Fibroblast of villous mesenchyme (primary cell): Measurements from ENCODE around the gene RHOH. TPM values are rescaled to one million over a fixed set of nuclear protein-coding genes. Genes with fewer than 3 reads are reported as not detected.
A peak's percentile ranks its signal among the peaks of the same experiment; 100 is the strongest.

Source experiments
- DNase-seq: peaks from one replicate; pipeline ENCODE4 v3.0.0-alpha.2; 2010; ENCODE audit warnings: low read depth
- H3K4me3 ChIP-seq: 2 replicates; pipeline ENCODE4 v1.5.1; 2011; ENCODE audit warnings: low read depth, mild to moderate bottlenecking, low read length
- total RNA-seq: library from RNA; depleted of rRNA; stranded (reverse); fragments of >200 nt; gene quantifications from 2 replicates; pipeline ENCODE4 v1.2.3, GENCODE V29; 2012
- TF ChIP-seq, protein P1 (sequence below): IDR thresholded peaks from 2 replicates; pipeline ENCODE4 v1.5.1; 2012; ENCODE audit warnings: low read depth, mild to moderate bottlenecking, low read length; ENCODE audit not compliant: insufficient read depth

The RHOH gene
- total RNA-seq, 1 donor = not detected

DNA sequence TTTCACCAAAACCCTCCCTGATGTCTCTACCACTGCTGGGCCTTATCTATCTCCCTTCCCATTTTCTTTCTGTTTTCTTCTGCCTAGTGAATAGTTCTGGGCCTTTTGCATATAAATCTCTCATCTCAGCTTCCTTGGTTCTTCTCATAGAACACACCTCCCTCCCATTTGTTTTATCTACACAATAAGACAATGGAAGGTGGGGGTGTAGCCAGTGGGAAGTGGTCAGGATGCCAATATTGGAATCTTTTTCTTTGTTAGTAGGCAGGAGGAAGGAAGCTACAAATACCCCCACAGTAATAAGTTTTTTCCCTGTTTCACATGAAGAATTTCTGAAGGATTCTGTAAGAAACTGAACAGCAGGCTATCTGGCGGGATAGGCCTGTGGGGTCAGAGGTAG lies 30.9 kb upstream of the RHOH start:
- no peak overlapping the region for H3K4me3 ChIP-seq
- DNase-seq = no peak
- TF ChIP-seq, protein P1, sequence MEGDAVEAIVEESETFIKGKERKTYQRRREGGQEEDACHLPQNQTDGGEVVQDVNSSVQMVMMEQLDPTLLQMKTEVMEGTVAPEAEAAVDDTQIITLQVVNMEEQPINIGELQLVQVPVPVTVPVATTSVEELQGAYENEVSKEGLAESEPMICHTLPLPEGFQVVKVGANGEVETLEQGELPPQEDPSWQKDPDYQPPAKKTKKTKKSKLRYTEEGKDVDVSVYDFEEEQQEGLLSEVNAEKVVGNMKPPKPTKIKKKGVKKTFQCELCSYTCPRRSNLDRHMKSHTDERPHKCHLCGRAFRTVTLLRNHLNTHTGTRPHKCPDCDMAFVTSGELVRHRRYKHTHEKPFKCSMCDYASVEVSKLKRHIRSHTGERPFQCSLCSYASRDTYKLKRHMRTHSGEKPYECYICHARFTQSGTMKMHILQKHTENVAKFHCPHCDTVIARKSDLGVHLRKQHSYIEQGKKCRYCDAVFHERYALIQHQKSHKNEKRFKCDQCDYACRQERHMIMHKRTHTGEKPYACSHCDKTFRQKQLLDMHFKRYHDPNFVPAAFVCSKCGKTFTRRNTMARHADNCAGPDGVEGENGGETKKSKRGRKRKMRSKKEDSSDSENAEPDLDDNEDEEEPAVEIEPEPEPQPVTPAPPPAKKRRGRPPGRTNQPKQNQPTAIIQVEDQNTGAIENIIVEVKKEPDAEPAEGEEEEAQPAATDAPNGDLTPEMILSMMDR = no peak

DNA sequence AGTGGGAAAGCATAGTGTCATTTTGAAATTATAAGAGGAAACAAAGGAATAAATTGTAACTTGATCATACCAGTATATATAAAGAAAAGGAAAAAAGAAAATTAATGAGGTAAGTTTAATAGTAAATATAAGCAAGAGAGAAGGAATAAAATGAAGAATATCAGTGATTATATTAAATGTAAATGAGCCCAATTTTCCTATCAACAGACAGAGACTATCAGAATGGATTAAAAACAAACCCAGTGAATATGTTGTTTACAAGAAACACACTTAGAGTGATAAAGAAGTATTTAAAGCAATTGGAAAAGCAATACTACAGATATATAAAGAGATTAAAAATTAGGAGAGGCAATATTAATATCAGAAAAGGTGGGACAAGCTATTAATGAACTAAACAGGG lies 28.8 kb upstream of the RHOH start:
- TF ChIP-seq, protein P1 = no peak
- no peak for DNase-seq
- H3K4me3 ChIP-seq = no peak overlapping the region

DNA sequence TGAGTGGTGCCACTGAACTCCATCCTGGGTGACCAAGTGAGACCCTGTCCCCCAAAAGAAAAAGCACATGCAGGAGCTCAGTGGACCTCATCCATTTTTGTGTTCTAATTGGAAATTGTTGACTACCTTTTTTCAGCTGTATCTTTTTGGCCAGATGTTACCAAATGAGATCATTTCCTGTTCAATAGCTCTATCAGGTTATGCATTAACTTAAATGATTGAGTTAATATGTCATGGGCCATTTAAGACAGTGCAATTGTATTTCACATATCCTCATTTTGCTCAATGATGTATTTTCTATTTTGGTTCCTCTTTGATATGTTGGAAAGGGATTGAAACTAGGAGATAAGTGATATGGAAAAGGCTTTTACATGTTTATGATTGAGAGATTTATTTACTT lies 26.2 kb upstream of the RHOH start:
- no peak for DNase-seq
- TF ChIP-seq, protein P1 = no peak
- H3K4me3 ChIP-seq = no peak overlapping the region

DNA sequence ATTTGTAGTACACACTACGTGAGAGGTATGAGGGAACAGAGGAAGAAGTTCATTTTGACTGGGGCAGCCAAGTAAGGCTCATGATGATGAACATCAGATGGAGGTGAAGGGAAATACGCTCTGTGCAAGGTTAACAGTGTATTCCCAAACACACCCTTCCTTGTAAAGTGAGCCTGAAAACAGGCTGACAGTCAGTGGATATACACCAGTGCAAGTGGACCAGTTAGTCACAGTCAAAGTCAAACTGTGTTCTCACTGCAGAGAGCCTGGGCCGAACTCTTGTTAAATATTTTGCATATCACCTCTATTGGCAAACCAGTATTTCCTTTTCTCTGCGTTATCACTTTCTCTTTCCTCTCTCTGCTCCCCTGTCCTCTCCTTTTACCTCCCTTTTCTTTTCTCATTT lies 23.4 kb upstream of the RHOH start:
- peak; percentile 10 for DNase-seq
- TF ChIP-seq, protein P1 = no peak
- H3K4me3 ChIP-seq = no peak overlapping the region

DNA sequence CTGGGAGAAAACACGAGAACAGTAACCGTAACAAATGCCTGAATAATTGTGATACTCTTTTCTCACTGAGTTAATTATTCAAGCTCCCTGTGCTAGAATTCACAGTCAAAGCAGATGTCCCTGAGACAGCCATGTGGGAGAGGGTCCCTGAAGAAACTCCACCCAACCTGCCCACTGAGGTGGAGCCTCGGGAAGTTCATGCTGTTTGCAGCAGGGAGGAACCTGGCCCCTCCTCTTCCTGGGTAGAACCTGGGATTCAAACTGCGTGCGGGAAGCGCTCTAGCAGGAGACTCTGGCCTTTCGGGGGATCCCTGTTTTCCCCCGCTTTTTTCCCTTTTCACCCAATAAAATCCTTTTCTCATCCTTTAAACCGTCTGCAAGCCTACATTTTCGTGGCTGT lies 20.2 kb upstream of the RHOH start:
- peak overlapping the region; percentile 42 for H3K4me3 ChIP-seq
- TF ChIP-seq, protein P1 = no peak
- peak; percentile 10 for DNase-seq

DNA sequence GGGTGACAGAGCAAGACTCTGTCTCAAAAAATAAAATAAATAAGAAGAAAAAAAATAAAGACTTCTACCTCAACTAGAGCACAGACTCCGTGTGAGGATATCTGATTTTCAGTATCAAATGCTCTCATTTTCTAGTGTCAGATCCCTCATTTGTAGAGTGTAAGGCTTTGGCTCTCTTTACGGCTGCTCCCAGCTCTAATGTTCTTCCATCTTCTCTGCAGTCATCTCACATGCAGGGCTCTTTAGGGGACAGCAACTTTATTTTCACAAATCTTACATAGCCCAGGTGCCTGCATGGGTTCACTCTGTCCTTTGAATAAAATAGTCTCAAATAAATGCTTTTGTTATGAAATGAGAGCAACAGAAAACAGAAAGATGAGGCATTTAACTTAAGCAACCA lies 19.2 kb upstream of the RHOH start:
- no peak for DNase-seq
- TF ChIP-seq, protein P1 = no peak
- no peak overlapping the region for H3K4me3 ChIP-seq

DNA sequence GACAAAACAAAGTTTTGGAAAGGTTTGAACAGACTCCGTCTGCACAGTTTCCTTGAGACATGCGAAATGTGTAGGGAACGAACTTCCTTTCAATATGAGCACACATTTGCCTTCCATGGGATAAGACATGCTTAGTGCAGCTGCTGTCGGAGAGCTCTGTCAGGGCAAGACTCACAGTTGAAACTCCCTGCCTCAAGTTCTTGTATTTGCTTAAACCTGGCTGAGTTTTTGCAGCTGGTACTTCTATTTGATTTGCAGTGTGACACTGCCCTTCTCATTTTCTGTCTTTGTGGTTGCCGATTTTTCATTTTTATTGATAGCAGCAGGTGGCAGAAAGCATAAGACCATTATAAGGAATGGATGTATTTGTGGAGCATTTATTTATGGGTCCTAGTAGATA lies 18.2 kb upstream of the RHOH start:
- H3K4me3 ChIP-seq = no peak overlapping the region
- TF ChIP-seq, protein P1 = no peak
- DNase-seq = peak; percentile 49
